ENCODE data around the gene GPC6.

DNA sequence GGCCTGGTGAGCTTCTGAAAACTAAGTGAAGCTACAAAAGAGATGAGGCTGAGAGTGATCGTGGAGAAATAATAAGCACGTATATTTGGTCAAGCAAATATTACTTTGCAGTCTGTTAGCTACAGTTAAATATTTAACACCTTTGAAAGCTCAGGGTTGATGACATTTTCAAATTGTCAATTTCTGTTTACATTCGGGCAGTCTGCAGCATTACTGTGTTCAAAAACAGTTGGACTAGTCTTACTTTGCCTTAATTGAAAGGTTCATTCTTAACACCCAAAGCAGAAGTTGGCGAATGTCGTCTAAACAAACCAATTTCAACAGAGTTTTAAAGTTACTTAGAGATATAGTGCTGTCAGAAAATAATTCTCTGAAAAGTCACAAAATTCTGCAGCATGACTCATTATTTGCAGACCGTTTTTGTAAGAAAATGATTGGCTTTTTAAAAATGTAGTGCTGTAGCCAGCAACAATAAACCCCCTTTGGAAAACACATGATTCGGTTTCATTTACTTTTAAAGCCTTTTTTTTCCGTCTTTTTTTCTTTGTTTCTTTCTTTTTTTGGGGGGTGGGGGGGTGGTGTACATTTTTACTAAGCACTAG lies 549.0 kb downstream of the GPC6 start:
- TF ChIP-seq, protein P1, sequence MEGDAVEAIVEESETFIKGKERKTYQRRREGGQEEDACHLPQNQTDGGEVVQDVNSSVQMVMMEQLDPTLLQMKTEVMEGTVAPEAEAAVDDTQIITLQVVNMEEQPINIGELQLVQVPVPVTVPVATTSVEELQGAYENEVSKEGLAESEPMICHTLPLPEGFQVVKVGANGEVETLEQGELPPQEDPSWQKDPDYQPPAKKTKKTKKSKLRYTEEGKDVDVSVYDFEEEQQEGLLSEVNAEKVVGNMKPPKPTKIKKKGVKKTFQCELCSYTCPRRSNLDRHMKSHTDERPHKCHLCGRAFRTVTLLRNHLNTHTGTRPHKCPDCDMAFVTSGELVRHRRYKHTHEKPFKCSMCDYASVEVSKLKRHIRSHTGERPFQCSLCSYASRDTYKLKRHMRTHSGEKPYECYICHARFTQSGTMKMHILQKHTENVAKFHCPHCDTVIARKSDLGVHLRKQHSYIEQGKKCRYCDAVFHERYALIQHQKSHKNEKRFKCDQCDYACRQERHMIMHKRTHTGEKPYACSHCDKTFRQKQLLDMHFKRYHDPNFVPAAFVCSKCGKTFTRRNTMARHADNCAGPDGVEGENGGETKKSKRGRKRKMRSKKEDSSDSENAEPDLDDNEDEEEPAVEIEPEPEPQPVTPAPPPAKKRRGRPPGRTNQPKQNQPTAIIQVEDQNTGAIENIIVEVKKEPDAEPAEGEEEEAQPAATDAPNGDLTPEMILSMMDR (IDR thresholded peaks at IDR 0.05; ENCODE audit: insufficient read depth, low read depth, low read length) = no peak
- TF ChIP-seq EZH2 (IDR thresholded peaks at IDR 0.05; ENCODE audit: insufficient read depth, low read length) = no peak

All from astrocyte (in vitro differentiated cells and primary cell).